HG02642 (cell line): ENCODE results near the gene RNF125.

Source experiments
- ATAC-seq: cut with Tn5 transposase; IDR thresholded peaks from one replicate; pipeline ENCODE4 v1.9.1; 2021; ENCODE audit warnings: mild to moderate bottlenecking; ENCODE audit not compliant: unreplicated experiment, poor library complexity

The RNF125 gene

GRCh38 chr18:32021756-32022564 is 3.3 kb downstream of the RNF125 start:
- ATAC-seq, result no peak

GRCh38 chr18:32025744-32026143 is 7.1 kb downstream of the RNF125 start:
- ATAC-seq, result no peak

GRCh38 chr18:32026491-32027086 is 8.0 kb downstream of the RNF125 start:
- ATAC-seq, result no peak

GRCh38 chr18:32029558-32029957 is 10.9 kb downstream of the RNF125 start:
- ATAC-seq, result no peak

- no peak for ATAC-seq
Measured at GRCh38 chr18:32032609-32033008, 14.0 kb downstream of the RNF125 start.

GRCh38 chr18:32036506-32037180 is 18.0 kb downstream of the RNF125 start:
- no peak for ATAC-seq

- ATAC-seq, result no peak
Measured at GRCh38 chr18:32037616-32038015, 19.0 kb downstream of the RNF125 start.

- ATAC-seq, result peak; percentile 48
Measured at GRCh38 chr18:32040936-32041335, 22.3 kb downstream of the RNF125 start.

- no peak for ATAC-seq
Measured at GRCh38 chr18:32042337-32042736, 23.7 kb downstream of the RNF125 start.

- peak; percentile 68 for ATAC-seq
Measured at GRCh38 chr18:32048507-32049091, 30.0 kb downstream of the RNF125 start.

- ATAC-seq, result no peak
Measured at GRCh38 chr18:32049393-32050171, 31.0 kb downstream of the RNF125 start.

- no peak for ATAC-seq
Measured at GRCh38 chr18:32056613-32057358, 38.2 kb downstream of the RNF125 start.

- ATAC-seq, result no peak
Measured at GRCh38 chr18:32057624-32058165, 39.1 kb downstream of the RNF125 start.

GRCh38 chr18:32060026-32060425 is 41.4 kb downstream of the RNF125 start:
- no peak for ATAC-seq

- ATAC-seq, result no peak
Measured at GRCh38 chr18:32067375-32068167, 48.9 kb downstream of the RNF125 start.

- no peak for ATAC-seq
Measured at GRCh38 chr18:32072321-32072720, 53.7 kb downstream of the RNF125 start.

GRCh38 chr18:32074206-32074605 is 55.6 kb downstream of the RNF125 start:
- ATAC-seq, result no peak

- ATAC-seq, result no peak
Measured at GRCh38 chr18:32078845-32079244, 60.2 kb downstream of the RNF125 start.

- no peak for ATAC-seq
Measured at GRCh38 chr18:32081881-32082280, 63.3 kb downstream of the RNF125 start.
